ENCODE measurements around the gene HDLBP. TPM values are rescaled to one million over a fixed set of nuclear protein-coding genes. Genes with fewer than 3 reads are reported as not detected.
A peak's percentile ranks its signal among the peaks of the same experiment; 100 is the strongest.

The HDLBP gene
- total RNA-seq, 2 donors from 2014 or later = 274 to 287 TPM

GRCh38 chr2:241308832-241309500 is 6.5 kb downstream of the HDLBP start:
- Histone ChIP-seq H3K4me1 (peaks cover 0 to 50% of the 10 kb centered on the region in 2 donors), H3K9me3 (no peaks in the 10 kb centered on the region), H3K4me3 (no peak overlapping the region), H3K27ac (no peak overlapping the region), H3K27me3 (no peaks in the 10 kb centered on the region), H3K36me3 (no peaks in the 10 kb centered on the region)
- no peak for TF ChIP-seq CTCF (IDR thresholded peaks at IDR 0.05)
- DNase-seq (ENCODE audit: low spot score) = no peak

GRCh38 chr2:241308267-241308666 is 7.2 kb downstream of the HDLBP start:
- H3K4me1 ChIP-seq = peaks cover 0 to 50% of the 10 kb centered on the region in 2 donors
- no peak for DNase-seq (ENCODE audit: low spot score)
- H3K27ac ChIP-seq = no peak overlapping the region
- H3K4me3 ChIP-seq = no peak overlapping the region
- no peaks in the 10 kb centered on the region for H3K27me3 ChIP-seq
- no peaks in the 10 kb centered on the region for H3K9me3 ChIP-seq
- no peak for TF ChIP-seq CTCF (IDR thresholded peaks at IDR 0.05)
- no peaks in the 10 kb centered on the region for H3K36me3 ChIP-seq

GRCh38 chr2:241307055-241307454 is 8.4 kb downstream of the HDLBP start:
- Histone ChIP-seq H3K36me3 (no peaks in the 10 kb centered on the region), H3K4me1 (peaks cover 0 to 50% of the 10 kb centered on the region in 2 donors), H3K27ac (no peak overlapping the region), H3K4me3 (no peak overlapping the region), H3K27me3 (no peaks in the 10 kb centered on the region), H3K9me3 (no peaks in the 10 kb centered on the region)
- no peak for DNase-seq (ENCODE audit: low spot score)
- TF ChIP-seq CTCF (IDR thresholded peaks at IDR 0.05) = no peak

GRCh38 chr2:241304039-241304670 is 11.3 kb downstream of the HDLBP start:
- H3K4me1 ChIP-seq = peaks cover 0 to 41% of the 10 kb centered on the region in 2 donors
- DNase-seq (ENCODE audit: low spot score) = no peak

GRCh38 chr2:241302759-241303651 is 12.5 kb downstream of the HDLBP start:
- H3K4me3 ChIP-seq = no peak overlapping the region
- no peaks in the 10 kb centered on the region for H3K9me3 ChIP-seq
- DNase-seq (ENCODE audit: low spot score) = no peak
- H3K4me1 ChIP-seq = peaks cover 0 to 34% of the 10 kb centered on the region in 2 donors
- H3K27me3 ChIP-seq = no peaks in the 10 kb centered on the region
- H3K27ac ChIP-seq = peak overlapping the region; percentile 14 to 31
- TF ChIP-seq CTCF (IDR thresholded peaks at IDR 0.05) = no peak
- no peaks in the 10 kb centered on the region for H3K36me3 ChIP-seq

More at GRCh38 chr2:241304039-241304670, 11.3 kb downstream of the HDLBP start:
- Histone ChIP-seq H3K27me3 (no peaks in the 10 kb centered on the region), H3K36me3 (no peaks in the 10 kb centered on the region), H3K4me3 (no peak overlapping the region), H3K27ac (no peak overlapping the region), H3K9me3 (no peaks in the 10 kb centered on the region)
- TF ChIP-seq CTCF (IDR thresholded peaks at IDR 0.05) = no peak
